Activated CD4-positive, alpha-beta T cell treated with anti-CD3 and anti-CD28 coated beads, Interleukin-2, Interleukin-4, amounts not matched to agents 100 ng/mL and 50 ng/mL, durations not matched to agents 16 hours and 8 hours (primary cell): ENCODE data around the gene CECR2.

ENCODE experiments used
- DNase-seq: peaks from one replicate; pipeline ENCODE4 v3.0.0-alpha.2; 2020; ENCODE audit warnings: low spot score

CECR2 gene

DNA sequence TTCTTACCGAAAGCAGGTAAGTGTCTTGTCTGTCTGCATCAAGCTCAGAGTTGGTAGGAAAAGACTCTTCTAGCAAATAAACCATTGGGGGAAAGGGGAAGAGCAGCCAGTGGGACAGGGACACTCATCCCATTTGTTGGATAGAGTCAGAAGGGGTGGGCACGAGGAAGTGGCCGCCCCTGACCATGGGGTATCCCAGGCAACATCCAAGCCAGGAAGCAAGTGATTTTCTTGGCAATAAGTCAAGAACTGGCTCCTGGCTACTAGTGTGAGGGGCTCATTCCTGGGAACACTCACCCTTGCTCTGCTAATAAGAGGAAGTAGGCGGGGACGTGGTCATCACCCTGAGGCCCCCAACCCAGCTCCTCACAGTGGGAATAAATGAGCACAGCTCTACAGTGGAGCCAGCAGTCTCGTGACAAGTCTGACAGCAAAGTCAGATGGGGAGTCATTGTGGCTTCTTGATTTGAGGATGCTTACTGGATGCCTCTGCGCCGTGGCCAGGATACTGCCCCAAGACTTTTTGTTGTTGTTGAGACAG is 200.8 kb downstream of the CECR2 start:
- DNase-seq, result peak; percentile 25

DNA sequence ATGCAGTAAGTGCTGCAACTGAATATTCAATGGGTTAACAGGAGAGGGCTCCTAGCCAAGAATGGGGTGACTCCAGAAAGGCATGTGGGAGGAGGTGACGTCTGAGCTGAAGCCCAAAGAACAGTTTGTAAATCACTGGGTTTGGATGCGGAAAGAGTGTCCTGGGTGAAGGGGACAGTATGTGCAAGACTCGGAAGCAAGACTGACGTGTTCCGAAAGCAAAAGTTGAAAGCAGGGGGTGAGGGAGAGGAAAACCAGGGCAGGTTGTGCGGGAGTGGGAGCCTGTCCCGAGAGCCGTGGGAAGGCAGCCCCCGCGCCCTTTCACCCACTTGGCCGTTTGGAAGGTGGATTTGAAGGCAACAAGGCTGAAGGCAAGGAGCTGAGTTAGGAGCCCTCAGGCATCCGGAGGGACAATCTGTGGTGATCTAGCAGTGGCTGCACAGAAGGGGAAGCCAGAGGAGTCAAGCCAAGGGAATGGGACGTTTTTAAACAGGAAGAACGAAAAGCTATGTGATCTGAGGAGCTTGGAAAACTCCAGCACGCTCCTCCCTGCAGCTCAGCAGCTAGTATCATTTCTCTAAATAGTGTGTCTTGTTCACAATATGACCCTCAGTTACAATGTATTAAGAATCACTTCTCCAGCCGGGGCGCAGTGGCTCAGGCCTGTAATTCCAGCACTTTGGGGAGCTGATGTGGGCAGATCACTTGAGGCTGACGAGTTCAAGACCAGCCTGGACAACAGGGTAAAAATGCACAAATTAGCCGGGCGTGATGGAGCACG is 201.8 kb downstream of the CECR2 start:
- DNase-seq, result no peak

DNA sequence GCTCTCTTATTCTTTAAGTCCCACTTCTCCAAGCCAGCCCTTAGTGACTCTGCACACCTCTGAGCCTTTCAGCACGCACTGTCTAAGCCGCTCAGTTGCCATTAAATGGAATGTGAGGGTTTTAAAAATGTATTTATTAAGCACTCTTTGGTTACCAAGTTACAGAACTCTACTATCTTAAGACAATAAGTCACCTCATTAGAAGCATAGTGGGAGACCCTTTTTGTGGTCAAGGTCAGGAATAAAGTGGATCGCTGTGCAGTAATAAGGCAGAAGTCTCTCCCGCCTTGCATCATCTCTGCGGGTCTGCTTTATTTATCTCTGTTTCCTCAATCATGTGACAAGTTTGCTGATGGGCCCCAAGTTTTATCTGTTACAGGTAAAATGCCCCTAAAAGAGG is 205.9 kb downstream of the CECR2 start:
- DNase-seq, result no peak

DNA sequence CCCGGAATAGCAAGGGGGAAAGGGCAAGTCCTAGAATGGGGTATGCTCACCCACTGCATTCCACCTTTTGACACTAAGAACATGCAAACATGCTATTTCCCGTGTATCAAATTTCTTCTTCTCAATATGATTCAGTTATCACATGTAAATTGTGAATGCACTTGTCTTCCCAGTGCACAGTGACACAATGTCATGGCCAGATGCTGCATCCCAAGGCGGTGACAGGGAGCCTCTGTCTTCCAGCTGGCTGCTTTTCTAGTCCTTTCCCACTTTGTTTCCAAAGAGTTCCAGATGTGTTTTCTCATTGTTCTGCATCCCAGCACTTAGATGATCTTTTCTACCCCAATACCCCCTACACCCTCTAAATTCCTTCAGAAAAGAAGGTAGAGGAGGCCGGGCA is 206.4 kb downstream of the CECR2 start:
- DNase-seq, result no peak

DNA sequence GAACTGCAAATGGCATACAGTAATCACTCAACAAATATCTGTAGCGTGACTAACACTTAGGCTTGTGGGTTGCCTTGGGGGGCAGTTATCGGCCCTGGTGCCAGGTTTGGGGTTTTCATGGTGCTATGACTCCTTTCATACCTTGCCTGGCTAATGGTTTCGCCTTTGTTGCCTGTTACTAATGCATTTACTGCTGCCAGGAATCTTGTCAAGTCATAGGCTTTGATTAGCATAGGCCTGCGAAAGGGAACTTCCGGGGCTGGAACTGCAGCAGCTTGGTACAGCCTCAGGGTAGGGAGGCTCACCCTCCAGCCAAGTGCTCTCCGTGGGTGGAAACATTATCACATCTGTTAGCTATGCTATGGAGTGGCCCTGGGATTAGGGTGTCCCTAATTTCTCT is 207.2 kb downstream of the CECR2 start:
- DNase-seq, result peak; percentile 33

DNA sequence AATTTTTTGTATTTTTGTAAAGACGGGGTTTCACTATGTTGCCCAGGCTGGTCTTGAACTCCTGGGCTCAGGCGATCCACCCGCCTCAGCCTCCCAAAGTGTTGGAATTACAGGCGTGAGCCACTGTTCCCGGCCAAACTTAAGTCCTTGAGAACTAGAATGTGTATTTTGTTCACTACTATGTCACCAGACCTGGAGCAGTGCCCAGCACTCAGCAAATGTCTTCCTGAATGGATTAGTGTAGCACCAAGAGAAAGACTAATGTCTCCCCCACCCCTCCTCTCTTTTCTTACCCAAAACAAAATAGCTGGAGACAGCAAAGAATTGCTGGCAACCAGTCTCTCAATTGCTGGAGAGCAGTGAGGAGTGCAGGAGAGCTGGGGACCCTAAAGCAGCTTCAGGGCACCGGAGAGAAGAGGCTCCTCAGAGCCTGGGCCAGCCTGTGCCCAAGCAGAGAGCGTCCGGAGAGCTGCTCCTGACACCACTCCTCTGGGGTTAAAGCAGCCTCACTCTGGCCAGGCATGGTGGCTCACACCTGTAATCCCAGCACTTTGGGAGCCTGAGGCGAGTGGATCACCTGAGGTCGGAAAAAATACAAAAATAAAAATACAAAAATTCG is 209.0 kb downstream of the CECR2 start:
- no peak for DNase-seq

DNA sequence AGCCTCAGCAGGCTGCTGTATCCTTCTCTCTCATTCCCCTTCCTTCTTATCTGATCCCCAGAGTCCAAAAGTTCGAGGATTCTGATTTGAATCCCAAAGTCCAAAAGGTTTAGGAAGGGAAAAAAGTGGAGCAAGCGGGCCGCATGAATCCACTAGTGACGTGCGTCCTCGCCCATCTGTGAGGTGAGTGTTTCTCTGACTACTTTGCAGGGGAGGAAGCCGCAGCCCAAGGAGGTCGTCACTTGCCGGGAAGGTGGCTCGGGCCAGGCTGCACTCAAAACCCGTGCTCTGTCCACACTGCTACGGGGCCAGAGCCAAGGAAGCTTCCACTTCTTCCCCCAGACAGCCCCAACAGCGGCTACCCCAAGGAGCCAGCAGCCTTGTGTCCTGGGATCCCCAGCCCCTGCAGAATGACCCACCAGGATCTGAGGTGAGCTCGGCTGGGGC is 210.3 kb downstream of the CECR2 start:
- DNase-seq, result no peak

DNA sequence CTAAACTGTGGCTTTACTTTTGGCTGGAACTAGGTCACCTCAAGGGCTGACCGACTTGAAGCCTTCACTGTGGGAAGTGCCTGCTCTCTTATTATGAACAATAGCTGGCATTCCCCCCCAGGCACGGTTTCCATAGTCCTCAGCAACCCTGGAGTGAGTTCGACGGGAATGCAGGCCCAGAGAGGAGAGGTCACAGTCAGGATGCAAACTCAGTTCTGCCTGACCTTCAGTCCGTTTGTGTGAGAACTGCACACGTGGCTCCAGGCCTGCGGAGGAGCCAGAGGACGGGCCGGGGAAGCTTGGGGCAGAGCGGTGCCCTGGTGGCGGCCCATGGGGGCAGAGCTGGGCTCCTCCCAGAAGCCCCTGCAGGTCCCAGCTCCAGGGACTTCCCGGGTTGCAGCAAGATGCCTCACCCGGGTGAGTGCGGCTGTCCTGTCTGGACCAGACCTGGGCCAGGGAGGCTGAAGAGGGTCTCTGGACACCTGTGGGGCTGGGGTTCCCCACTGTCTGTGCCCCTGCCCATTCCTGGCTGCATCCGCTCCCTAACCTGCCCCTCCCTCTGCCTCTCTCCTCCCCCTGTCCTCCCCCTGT is 211.3 kb downstream of the CECR2 start:
- no peak for DNase-seq

DNA sequence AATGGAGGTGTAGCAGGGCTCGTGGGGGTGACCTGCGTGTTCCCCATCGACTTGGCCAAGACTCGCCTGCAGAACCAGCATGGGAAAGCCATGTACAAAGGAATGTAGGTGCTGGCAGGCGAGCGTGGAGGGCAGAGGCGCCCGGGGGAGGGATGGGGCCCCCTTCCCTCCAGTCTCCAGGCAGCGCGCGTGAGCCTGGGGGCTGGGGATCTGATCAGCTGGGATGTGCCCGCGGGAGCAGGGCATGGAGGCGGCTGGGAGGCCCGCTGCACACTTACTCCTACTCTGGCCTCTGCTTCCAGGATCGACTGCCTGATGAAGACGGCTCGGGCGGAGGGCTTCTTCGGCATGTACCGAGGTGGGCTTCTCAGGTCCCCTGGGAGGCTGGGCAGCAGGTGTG is 211.8 kb downstream of the CECR2 start:
- no peak for DNase-seq

DNA sequence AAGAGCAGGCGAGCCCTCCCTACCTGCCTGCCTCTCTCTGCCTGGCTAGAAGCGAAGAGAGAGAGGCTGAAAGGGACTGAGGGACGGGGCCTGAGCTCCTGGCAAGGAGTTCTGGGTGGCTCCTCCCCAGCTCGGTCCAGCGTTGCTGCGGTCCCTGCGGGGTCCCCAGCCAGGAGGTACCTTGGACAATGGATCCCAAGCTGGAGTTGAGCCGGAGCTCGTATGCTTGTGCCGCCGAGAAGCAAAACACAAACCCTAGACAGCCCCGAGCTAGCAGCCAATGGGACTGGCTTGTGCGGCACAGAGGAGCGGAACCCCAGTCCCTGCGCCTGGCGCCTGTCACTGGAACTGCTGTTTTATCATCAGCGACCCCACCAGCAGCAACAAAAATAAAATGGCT is 212.4 kb downstream of the CECR2 start:
- no peak for DNase-seq

DNA sequence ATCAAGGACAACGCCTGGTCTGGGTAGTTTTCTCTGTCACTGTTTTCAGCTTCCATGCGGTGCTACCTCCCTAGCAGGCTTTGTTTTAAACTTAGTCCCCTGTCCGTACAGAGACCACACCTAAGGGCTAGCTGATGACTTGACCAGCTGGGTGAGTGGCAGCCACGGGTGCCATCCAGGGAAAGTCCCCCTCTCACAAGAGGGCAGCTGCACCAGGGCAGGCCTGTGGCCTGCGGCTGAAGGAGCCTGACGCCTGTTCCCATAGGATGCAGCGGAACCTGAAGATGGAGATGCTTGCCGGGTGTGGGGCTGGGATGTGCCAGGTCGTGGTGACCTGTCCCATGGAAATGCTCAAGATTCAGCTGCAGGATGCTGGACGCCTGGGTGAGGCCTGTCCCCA is 213.9 kb downstream of the CECR2 start:
- DNase-seq, result no peak

DNA sequence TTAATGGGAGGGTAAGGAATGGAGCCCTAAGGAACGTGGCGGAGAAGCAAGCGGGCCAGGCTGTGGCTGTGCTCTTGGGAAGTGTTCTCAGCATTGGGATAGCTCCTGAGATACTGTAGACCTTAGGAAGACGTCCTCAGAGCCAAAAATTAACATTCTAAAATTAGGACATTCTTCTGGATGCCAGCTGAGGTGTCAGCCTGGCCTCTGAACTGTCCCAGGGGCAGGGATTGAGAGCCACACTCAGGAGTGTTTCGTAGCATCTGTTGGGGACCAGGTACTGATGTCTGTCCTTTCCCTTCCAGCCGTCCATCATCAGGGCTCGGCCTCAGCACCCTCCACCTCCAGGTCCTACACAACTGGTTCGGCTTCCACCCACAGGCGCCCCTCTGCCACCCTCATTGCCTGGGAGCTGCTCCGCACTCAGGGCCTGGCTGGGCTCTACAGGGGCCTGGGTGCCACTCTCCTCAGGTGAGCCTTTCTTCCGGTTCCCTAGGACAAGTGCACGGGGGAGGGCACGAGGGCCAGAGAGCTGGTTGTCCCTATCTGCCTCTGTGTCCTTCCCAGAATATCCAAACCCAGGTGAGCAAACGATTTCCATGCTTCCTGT is 217.7 kb downstream of the CECR2 start:
- DNase-seq, result no peak

DNA sequence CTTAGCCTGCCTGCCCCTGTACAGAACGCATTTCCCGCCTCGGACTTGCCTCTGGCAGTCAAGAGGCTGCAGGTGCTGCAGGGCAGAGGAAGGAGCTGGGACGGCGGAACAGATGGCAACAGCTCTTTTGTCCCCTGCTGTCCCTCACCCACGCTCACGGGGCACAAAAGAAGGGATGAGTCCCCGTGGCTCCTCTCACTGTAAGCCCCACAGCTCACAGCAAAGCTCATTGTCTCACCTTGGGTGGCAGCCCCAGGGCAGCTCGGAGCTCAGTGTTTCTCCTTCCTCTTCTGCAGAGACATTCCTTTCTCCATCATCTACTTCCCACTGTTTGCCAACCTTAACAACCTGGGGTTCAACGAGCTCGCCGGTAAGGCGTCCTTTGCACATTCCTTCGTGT is 218.4 kb downstream of the CECR2 start:
- no peak for DNase-seq

DNA sequence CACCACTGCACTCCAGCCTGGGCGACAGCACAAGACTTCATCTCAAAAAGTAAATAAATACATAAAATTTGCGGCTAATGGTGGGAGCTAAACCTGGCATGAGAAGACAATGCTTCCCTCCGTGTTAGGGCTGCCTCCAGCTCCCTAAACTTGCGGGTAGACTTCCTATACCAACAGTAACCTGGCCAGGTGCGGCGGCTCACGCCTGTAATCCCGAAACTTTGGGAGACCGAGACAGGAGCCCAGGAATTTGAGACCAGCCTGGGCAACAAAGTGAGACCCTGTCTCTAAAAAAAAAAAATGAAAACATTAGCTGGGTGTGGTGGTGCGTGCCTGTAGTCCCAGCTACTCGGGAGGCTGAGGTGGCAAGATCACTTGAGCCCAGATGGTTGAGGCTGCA is 219.3 kb downstream of the CECR2 start:
- DNase-seq, result no peak

DNA sequence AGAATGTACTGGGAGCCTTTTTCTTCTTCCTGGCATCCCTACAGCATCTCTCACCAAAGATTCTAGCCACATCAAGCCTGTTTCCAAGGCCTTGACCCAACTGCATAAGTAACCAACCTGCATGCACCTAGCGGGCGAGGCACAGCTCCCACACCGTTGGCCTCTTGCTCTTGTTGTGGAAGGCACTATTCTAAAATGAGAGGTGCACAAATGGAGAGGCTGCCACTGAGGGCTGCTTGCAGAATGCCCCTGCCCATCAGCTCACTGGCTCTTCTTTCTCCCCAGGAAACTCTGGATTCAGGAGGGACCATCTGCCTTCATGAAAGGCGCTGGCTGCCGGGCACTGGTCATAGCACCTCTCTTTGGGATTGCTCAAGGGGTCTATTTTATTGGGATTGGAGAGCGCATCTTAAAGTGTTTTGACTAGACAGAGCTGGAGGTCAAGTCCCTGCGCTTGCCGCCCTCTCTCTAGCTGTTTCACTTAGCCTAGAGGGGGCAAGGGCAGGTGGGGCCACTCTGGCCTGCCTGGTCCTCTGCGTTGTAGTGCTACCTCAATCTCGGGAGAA is 220.6 kb downstream of the CECR2 start:
- no peak for DNase-seq

DNA sequence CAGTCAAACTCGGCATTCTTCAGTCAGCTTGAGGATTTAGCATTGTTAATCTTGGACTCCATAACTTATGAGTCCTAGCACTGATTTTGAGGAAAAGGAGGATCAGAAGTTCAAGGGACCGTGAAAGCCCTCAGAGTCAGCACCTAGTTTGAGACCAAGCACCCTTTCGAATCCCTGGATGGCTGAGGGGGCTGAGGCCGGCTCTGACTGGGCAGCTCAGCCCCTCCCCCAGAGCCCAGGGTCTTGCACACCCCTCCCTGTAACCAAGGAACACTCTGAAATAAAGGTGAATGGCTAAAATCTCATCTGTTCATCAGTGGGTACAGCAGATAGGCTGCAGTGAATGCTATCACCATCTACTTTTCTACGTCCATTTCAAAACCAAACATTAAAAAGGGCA is 221.3 kb downstream of the CECR2 start:
- DNase-seq, result no peak

DNA sequence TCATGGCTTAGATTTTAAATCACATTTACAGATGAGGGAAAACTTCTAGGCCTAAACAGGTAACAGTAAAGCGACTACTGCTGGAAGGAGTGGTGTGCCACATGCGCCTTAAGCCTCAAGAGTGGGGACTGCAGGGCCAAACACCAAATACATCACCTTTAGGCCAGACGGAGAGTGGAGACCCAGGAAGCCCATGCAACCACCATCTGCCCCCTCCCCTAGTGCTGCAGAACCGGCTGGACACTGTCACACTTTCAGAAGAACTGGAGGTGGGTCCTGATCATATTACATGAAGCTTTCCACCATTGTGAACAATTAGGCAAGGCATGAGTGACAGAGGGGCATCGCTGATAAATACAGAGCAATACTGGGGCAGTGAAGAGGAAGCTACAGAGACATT is 222.9 kb downstream of the CECR2 start:
- no peak for DNase-seq

DNA sequence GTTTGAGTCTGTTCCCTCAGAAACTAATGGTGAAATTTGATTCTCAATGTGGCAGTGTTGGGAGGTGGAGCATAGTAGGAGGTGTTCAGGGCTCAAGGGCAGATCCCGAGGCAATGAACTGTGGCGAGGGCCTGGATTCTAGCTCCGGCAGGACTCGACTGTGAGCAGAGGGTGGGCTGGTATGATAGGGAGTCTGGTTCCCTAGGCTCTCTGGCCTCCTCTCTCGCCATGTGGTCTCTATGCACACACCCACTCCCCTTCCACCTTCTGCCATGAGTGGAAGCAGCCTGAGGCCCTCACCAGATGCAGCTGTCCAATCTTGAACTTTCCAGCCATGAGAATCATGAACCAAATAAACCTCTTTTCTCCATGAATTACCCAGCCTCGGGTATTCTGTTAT is 227.0 kb downstream of the CECR2 start:
- no peak for DNase-seq

DNA sequence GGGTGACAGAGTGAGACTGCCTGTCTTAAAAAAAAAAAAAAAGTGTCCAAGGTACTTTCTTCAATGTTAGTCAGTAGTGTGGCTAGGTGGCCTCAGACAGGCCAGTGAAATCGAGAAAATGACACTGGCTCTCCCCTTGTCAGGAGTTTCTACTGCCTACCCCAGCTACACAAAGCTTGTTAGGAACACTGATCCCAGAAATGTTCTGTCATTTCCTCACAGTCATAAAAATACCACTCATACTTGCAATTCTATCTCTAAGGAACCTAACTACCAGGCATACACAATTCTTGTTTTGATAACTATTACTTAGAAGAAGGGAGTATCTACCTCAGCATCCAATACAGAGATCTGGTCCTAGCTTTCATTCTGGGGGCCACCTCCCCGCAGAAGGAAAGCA is 228.0 kb downstream of the CECR2 start:
- DNase-seq, result no peak

DNA sequence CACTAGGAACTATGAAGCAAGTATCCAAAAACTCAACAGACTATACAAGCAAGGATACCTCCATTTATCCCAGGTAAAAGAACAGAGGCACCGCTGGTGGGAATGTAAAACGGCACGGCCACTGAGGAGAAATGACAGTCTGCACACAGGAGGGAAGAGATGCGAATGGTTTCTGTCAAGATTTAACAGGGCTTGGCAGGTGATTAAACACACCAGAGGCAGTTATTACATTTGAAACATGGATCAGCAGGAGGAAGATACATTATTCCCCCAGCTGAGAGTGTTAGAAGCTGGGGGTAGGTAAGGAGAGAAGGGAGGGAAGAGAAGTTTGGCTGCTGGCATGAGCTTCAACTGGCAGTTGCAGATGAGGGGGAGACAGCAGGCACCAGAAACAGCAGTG is 229.1 kb downstream of the CECR2 start:
- no peak for DNase-seq

DNA sequence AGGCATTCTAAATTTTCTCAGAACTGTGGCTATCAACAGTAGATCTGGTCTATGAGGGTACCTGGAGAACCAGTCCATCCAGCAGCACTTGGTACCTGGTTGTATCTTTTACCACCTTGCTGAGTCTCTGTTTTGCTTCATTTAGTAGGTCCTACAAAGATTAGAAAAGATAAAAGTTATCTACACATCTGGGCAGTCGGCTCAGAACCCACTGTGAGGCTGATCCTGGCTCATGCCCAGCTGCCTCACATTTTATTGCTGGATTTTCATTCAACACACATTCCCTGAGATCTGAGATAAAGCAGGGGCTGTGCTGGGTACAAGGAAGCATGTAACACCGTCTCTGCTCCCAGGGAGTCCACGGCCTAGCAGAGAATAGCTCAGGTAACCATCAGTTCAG is 231.8 kb downstream of the CECR2 start:
- no peak for DNase-seq

DNA sequence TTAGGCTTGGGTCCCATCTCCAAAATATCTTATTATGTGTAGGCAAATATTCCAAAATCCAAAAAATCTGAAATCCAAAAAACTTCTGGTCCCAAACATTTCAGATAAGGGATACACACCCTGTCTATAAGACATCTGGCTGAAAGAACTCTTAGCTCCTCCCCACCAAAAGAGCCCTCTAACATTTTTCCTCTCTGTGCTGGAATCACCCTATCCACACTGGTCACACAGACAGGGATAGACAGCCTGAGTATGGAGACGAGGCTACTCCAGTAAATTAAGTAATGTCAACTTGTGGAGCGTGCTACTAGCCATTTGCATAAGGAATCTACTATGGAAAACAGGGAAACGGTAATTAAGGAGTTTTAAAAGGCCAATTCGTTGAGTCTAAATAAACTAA is 234.4 kb downstream of the CECR2 start:
- DNase-seq, result no peak

DNA sequence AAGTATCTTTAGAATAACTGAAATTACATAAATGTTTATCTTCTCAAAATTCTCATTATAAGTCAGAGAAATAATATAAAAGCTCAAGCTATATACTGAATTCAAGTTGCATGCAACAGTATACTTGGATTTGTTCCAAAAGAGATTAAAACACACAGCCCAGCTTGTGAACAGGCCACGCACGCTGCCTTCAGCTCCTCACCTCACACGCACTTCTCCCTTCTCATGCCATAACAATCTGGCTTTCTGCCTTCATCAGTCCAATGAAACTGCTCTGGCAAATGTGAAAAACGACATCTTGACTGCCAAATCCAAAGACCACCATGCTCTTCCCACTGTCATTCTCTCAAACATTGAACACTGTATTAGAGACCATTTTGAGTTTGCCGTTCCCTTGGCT is 237.2 kb downstream of the CECR2 start:
- DNase-seq, result no peak
